ENCODE measurements around the gene ABR.
"Not testable (repeated sequence)": the region's sequence is repeated elsewhere in the genome, so short reads cannot be mapped to it uniquely, and the experiment has no call there.

Gene ABR

GRCh38 chr17:1130191-1130590, 49.6 kb downstream of the ABR start:
- Histone ChIP-seq H3K4me3 (replicated peaks; ENCODE audit: insufficient read depth, low read length) (no peak overlapping the region), H3K27me3 (ENCODE audit: insufficient read depth, poor library complexity, severe bottlenecking) (no peaks in the 10 kb centered on the region), H3K27ac (replicated peaks) (no peak overlapping the region)
- DNase-seq (ENCODE audit: low read depth in 1 of 2, low spot score in 1 of 2) = no peak
- TF ChIP-seq POLR2AphosphoS5 (IDR thresholded peaks at IDR 0.05; ENCODE audit: low read depth) = no peak
- no peak for TF ChIP-seq GABPA (IDR thresholded peaks at IDR 0.05; ENCODE audit: low read depth)
- no peak for TF ChIP-seq SPI1 (IDR thresholded peaks at IDR 0.05; ENCODE audit: borderline replicate concordance, low read depth)
- TF ChIP-seq, protein P1, sequence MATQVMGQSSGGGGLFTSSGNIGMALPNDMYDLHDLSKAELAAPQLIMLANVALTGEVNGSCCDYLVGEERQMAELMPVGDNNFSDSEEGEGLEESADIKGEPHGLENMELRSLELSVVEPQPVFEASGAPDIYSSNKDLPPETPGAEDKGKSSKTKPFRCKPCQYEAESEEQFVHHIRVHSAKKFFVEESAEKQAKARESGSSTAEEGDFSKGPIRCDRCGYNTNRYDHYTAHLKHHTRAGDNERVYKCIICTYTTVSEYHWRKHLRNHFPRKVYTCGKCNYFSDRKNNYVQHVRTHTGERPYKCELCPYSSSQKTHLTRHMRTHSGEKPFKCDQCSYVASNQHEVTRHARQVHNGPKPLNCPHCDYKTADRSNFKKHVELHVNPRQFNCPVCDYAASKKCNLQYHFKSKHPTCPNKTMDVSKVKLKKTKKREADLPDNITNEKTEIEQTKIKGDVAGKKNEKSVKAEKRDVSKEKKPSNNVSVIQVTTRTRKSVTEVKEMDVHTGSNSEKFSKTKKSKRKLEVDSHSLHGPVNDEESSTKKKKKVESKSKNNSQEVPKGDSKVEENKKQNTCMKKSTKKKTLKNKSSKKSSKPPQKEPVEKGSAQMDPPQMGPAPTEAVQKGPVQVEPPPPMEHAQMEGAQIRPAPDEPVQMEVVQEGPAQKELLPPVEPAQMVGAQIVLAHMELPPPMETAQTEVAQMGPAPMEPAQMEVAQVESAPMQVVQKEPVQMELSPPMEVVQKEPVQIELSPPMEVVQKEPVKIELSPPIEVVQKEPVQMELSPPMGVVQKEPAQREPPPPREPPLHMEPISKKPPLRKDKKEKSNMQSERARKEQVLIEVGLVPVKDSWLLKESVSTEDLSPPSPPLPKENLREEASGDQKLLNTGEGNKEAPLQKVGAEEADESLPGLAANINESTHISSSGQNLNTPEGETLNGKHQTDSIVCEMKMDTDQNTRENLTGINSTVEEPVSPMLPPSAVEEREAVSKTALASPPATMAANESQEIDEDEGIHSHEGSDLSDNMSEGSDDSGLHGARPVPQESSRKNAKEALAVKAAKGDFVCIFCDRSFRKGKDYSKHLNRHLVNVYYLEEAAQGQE (IDR thresholded peaks at IDR 0.05; ENCODE audit: insufficient replicate concordance, low read depth) = no peak
- no peak for TF ChIP-seq CTCF (IDR thresholded peaks at IDR 0.05; ENCODE audit: insufficient read depth, low read length)

- H3K27ac ChIP-seq (replicated peaks); H3K27me3 ChIP-seq (ENCODE audit: insufficient read depth, poor library complexity, severe bottlenecking); H3K4me3 ChIP-seq (replicated peaks; ENCODE audit: insufficient read depth, low read length); DNase-seq (ENCODE audit: low read depth in 1 of 2, low spot score in 1 of 2): not testable (repeated sequence)
Observed at GRCh38 chr17:1128463-1128862, 51.3 kb downstream of the ABR start.

DNA sequence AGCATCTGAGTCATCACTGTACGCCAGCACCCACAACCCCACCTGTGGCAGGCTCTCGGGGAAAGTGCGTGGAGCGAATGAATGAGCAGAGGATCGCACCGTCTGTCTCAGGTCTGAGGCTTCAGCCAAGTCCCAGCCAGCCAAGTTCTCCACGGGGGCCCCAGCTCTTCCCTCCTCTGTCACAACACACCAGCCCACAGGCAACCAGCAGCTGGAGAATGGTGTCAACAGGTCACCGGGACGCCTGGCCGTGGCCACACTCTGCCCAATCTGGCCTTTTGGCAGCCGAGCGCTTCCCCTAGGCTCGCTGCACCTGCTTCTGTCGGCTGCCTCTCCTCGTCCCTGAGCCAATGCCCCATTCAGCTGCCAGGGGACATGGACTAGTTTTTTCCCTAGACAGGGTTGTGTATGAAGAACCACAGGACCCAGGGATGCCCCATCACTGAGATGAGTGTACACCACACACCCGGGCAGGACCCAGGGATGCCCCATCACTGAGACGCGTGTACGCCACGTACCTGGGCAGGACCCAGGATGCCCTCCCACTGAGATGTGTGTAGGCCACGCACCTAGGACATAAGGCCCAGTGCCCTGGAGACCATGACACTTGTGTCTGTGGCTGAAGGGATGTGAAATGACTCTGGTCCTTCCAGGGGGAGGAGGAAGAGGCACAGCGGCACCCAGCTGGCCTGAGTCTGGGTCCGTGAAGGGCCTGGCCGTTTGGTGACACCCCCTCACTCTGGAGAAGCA, 52.8 kb downstream of the ABR start:
- no peak overlapping the region for H3K4me3 ChIP-seq (replicated peaks; ENCODE audit: insufficient read depth, low read length)
- H3K27ac ChIP-seq (replicated peaks) = no peak overlapping the region
- H3K27me3 ChIP-seq (ENCODE audit: insufficient read depth, poor library complexity, severe bottlenecking) = no peaks in the 10 kb centered on the region
- TF ChIP-seq GABPA (IDR thresholded peaks at IDR 0.05; ENCODE audit: low read depth) (no peak), CTCF (IDR thresholded peaks at IDR 0.05; ENCODE audit: insufficient read depth, low read length) (no peak), SPI1 (IDR thresholded peaks at IDR 0.05; ENCODE audit: borderline replicate concordance, low read depth) (no peak), POLR2AphosphoS5 (IDR thresholded peaks at IDR 0.05; ENCODE audit: low read depth) (no peak)
- TF ChIP-seq, protein P1 (IDR thresholded peaks at IDR 0.05; ENCODE audit: insufficient replicate concordance, low read depth) = no peak
- no peak for DNase-seq (ENCODE audit: low read depth in 1 of 2, low spot score in 1 of 2)

DNA sequence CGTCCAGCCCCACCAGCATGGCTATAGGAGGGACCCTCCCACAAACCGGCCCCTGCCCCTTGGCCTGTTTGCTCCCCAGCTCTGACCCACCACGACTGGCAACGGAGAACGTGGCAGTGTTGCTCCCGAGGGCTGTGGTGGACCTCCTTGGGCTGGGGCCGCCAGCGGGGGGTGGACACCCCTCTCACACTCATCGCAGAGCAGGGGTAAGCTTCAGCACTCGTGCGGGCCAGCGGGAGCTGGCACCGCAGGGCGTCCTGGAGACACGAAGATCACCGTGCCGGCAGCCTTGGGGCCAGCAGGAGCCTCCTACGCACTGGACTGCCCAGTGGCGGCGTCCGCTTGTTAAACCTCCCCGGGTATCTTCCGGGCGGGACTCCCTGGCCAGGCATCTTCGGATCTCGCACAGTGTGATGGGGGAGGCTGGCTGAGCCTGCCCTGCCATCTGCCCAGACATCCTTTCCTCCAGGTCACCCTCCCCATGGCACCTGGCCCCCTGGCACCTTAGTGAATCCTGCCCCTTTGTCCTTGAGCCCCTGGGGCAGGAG, 53.5 kb downstream of the ABR start:
- Histone ChIP-seq H3K27me3 (ENCODE audit: insufficient read depth, poor library complexity, severe bottlenecking) (no peaks in the 10 kb centered on the region), H3K4me3 (replicated peaks; ENCODE audit: insufficient read depth, low read length) (no peak overlapping the region), H3K27ac (replicated peaks) (no peak overlapping the region)
- no peak for TF ChIP-seq POLR2AphosphoS5 (IDR thresholded peaks at IDR 0.05; ENCODE audit: low read depth)
- no peak for TF ChIP-seq GABPA (IDR thresholded peaks at IDR 0.05; ENCODE audit: low read depth)
- TF ChIP-seq, protein P1 (IDR thresholded peaks at IDR 0.05; ENCODE audit: insufficient replicate concordance, low read depth) = no peak
- no peak for TF ChIP-seq SPI1 (IDR thresholded peaks at IDR 0.05; ENCODE audit: borderline replicate concordance, low read depth)
- TF ChIP-seq CTCF (IDR thresholded peaks at IDR 0.05; ENCODE audit: insufficient read depth, low read length) = no peak
- DNase-seq (ENCODE audit: low read depth in 1 of 2, low spot score in 1 of 2) = no peak

Measured in HL-60 (cell line).